Keratinocyte (primary cell): ENCODE measurements around the gene IQCK. TPM values are rescaled to one million over a fixed set of nuclear protein-coding genes. Genes with fewer than 3 reads are reported as not detected.

Experiments
- DNase-seq: peaks from one replicate; pipeline ENCODE4 v3.0.0-alpha.2; 2011; ENCODE audit warnings: low read depth, missing footprints, low spot score
- FAIRE-seq: peaks from 2 replicates; lab custom pipeline; 2011; peaks lifted over from hg19 to GRCh38; lab: Jason Lieb, UNC
- H2AFZ ChIP-seq: 2 replicates; pipeline ENCODE4 v1.6.0; 2012; ENCODE audit warnings: low read length, control low read depth, inconsistent platforms; ENCODE audit not compliant: control insufficient read depth
- H3K27ac ChIP-seq: 2 replicates; pipeline ENCODE4 v1.5.1; 2011; ENCODE audit warnings: low read length; ENCODE audit not compliant: control insufficient read depth, insufficient read depth
- H3K27me3 ChIP-seq: 3 replicates; pipeline ENCODE4 v1.6.0; 2011; ENCODE audit warnings: low read length; ENCODE audit not compliant: control insufficient read depth, insufficient read depth; ENCODE audit errors: extremely low read depth
- H3K36me3 ChIP-seq, 2 experiments: 2 replicates in 1 of 2; 3 replicates in 1 of 2; pipeline ENCODE4 v1.5.1; 2011; ENCODE audit warnings: low read length in 2 of 2, mild to moderate bottlenecking in 1 of 2; ENCODE audit not compliant: control insufficient read depth in 2 of 2, insufficient read depth in 2 of 2; ENCODE audit errors: extremely low read depth in 1 of 2
- H3K4me1 ChIP-seq: 3 replicates; pipeline ENCODE4 v1.5.1; 2011; ENCODE audit warnings: low read length; ENCODE audit not compliant: control insufficient read depth, insufficient read depth; ENCODE audit errors: extremely low read depth
- H3K4me2 ChIP-seq: 3 replicates; pipeline ENCODE4 v1.6.0; 2011; ENCODE audit warnings: low read depth, low read length; ENCODE audit not compliant: control insufficient read depth, insufficient read depth; ENCODE audit errors: extremely low read depth
- H3K4me3 ChIP-seq, 3 experiments: fragments of 200-600 bp in 1 of 3; sonication (generic) in 1 of 3; 2 replicates in 2 of 3; 3 replicates in 1 of 3; pipeline ENCODE4 v1.5.1; 2011 to 2016; ENCODE audit warnings: low read length in 3 of 3, mild to moderate bottlenecking in 3 of 3, control low read depth in 2 of 3, inconsistent platforms in 1 of 3, low read depth in 1 of 3, mixed read lengths in 1 of 3, mixed run types in 1 of 3, moderate library complexity in 1 of 3; ENCODE audit not compliant: control insufficient read depth in 2 of 3, insufficient read depth in 2 of 3; ENCODE audit errors: extremely low read depth in 1 of 3
- H3K79me2 ChIP-seq: 2 replicates; pipeline ENCODE4 v1.6.0; 2012; ENCODE audit warnings: low read length; ENCODE audit not compliant: control insufficient read depth, insufficient read depth
- H3K9ac ChIP-seq: 3 replicates; pipeline ENCODE4 v1.6.0; 2011; ENCODE audit warnings: low read length; ENCODE audit not compliant: control insufficient read depth, insufficient read depth; ENCODE audit errors: extremely low read depth
- H3K9me1 ChIP-seq: 3 replicates; pipeline ENCODE4 v1.6.0; 2011; ENCODE audit warnings: low read length; ENCODE audit not compliant: control insufficient read depth, insufficient read depth; ENCODE audit errors: extremely low read depth
- H3K9me3 ChIP-seq: 2 replicates; pipeline ENCODE4 v1.5.1; 2012; ENCODE audit warnings: low read depth, low read length; ENCODE audit not compliant: control insufficient read depth
- H4K20me1 ChIP-seq: 3 replicates; pipeline ENCODE4 v1.6.0; 2011; ENCODE audit warnings: low read length; ENCODE audit not compliant: control insufficient read depth, insufficient read depth; ENCODE audit errors: extremely low read depth
- EZH2 ChIP-seq: IDR thresholded peaks from one replicate; pipeline ENCODE4 v1.6.1; 2012; ENCODE audit warnings: inconsistent platforms, mild to moderate bottlenecking, low read length, moderate library complexity
- dilution Hi-C: fragments of 300-500 bp; cut with MboI; formaldehyde crosslinking; loops from one replicate; pipeline ENCODE4 v1.7.0; 2020; ENCODE audit warnings: low sequenced_read_pairs; ENCODE audit not compliant: extremely low pct_ligation_motif_present
- polyA plus RNA-seq, 5 experiments: library from polyadenylated mRNA; depleted of rRNA in 3 of 5; stranded (reverse) in 3 of 5; stranded (forward) in 1 of 5; unstranded in 1 of 5; fragments of >200 nt; gene quantifications; 1 replicate in 1 of 5; 2 replicates in 3 of 5; 3 replicates in 1 of 5; pipeline versions ENCODE4 v1.2.1 to v1.2.3, GENCODE V29; 2011 to 2012; ENCODE audit warnings: missing spikeins in 2 of 5, low read depth in 1 of 5, low replicate concordance in 1 of 5
- TF ChIP-seq, protein P1 (sequence below), 3 experiments: IDR thresholded peaks in 1 of 3; conservative IDR thresholded peaks in 1 of 3; optimal IDR thresholded peaks in 1 of 3; 2 replicates in 2 of 3; 3 replicates in 1 of 3; pipeline versions ENCODE3 to v1.5.1; 2011; ENCODE audit warnings: low read length in 3 of 3, mild to moderate bottlenecking in 3 of 3, moderate library complexity in 2 of 3, control low read depth in 1 of 3, inconsistent platforms in 1 of 3; ENCODE audit not compliant: insufficient read depth in 2 of 3; ENCODE audit errors: extremely low read depth in 1 of 3

IQCK gene
- polyA plus RNA-seq, 1 donor (not counting 4 experiments of a cell fraction or from before 2014, with no cell fraction given) = 9.7 TPM

DNA sequence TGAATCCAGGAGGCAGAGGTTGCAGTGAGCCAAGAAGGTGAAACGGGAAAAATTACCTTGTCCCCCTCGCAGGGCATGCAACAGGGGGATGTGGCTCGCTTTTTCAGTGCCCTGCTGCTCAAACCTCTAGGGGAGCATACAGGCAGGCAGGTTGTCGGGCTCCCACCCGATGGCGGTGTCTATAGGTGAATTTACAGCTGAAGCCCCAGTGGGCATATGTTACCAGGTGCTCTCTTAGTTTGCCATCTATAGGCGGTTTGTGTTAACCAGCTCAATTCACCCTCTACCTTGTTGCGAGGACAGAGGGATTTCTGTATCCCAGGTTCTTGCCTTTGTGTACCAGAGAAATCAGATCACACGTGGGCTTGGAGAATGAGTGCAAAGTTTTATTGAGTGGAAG, 48.9 kb downstream of the IQCK start:
- Histone ChIP-seq H4K20me1 (no peaks in the 10 kb centered on the region), H3K27ac (no peak overlapping the region), H3K9ac (no peak overlapping the region), H3K4me1 (no peaks in the 10 kb centered on the region), H3K9me3 (no peaks in the 10 kb centered on the region), H3K27me3 (no peaks in the 10 kb centered on the region), H2AFZ (no peak overlapping the region), H3K79me2 (no peaks in the 10 kb centered on the region), H3K36me3 (no peaks in the 10 kb centered on the region), H3K4me2 (no peak overlapping the region), H3K9me1 (no peaks in the 10 kb centered on the region), H3K4me3 (no peak overlapping the region)
- TF ChIP-seq, protein P1, sequence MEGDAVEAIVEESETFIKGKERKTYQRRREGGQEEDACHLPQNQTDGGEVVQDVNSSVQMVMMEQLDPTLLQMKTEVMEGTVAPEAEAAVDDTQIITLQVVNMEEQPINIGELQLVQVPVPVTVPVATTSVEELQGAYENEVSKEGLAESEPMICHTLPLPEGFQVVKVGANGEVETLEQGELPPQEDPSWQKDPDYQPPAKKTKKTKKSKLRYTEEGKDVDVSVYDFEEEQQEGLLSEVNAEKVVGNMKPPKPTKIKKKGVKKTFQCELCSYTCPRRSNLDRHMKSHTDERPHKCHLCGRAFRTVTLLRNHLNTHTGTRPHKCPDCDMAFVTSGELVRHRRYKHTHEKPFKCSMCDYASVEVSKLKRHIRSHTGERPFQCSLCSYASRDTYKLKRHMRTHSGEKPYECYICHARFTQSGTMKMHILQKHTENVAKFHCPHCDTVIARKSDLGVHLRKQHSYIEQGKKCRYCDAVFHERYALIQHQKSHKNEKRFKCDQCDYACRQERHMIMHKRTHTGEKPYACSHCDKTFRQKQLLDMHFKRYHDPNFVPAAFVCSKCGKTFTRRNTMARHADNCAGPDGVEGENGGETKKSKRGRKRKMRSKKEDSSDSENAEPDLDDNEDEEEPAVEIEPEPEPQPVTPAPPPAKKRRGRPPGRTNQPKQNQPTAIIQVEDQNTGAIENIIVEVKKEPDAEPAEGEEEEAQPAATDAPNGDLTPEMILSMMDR (optimal IDR thresholded peaks at IDR 0.05 in 1 of 3, IDR thresholded peaks at IDR 0.05 in 1 of 3, conservative IDR thresholded peaks at IDR 0.05 in 1 of 3; ENCODE audit: extremely low read depth in 1 of 3, insufficient read depth in 2 of 3, low read length in 3 of 3) = no peak
- TF ChIP-seq EZH2 = no peak
- FAIRE-seq (no peak), DNase-seq (no peak)
- dilution Hi-C loops = no loop called here

DNA sequence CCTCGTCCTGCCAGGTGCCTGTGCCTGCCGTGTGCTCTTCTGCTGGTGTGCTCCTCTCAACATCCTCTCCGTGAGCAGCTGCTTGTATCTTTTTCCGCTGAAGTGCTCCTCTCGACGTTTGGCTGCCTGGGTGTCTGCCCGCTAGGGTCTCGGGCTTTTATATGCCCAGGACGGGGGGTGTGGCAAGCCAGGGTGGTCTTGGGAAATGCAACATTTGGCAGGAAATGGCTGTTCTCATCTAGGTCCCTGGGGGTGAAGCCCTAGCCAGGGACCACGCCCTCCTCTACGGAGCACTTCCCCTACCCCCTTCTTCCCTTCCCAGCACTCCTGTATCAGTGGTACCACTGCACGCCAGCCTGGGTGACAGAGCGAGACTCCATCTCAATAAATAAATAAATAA, 49.4 kb downstream of the IQCK start:
- no peak overlapping the region for H3K4me2 ChIP-seq
- no peaks in the 10 kb centered on the region for H4K20me1 ChIP-seq
- H3K27ac ChIP-seq = no peak overlapping the region
- H3K36me3 ChIP-seq = no peaks in the 10 kb centered on the region
- DNase-seq (no peak), FAIRE-seq (no peak)
- H3K27me3 ChIP-seq = no peaks in the 10 kb centered on the region
- dilution Hi-C loops = no loop called here
- TF ChIP-seq, protein P1 (optimal IDR thresholded peaks at IDR 0.05 in 1 of 3, IDR thresholded peaks at IDR 0.05 in 1 of 3, conservative IDR thresholded peaks at IDR 0.05 in 1 of 3; ENCODE audit: extremely low read depth in 1 of 3, insufficient read depth in 2 of 3, low read length in 3 of 3) = no peak
- no peaks in the 10 kb centered on the region for H3K9me1 ChIP-seq
- H3K9me3 ChIP-seq = no peaks in the 10 kb centered on the region
- no peak overlapping the region for H3K9ac ChIP-seq
- no peak overlapping the region for H3K4me3 ChIP-seq
- no peak overlapping the region for H2AFZ ChIP-seq
- H3K79me2 ChIP-seq = no peaks in the 10 kb centered on the region
- no peaks in the 10 kb centered on the region for H3K4me1 ChIP-seq
